ENCODE results near the gene KSR2.
"Not testable (repeated sequence)": the region's sequence is repeated elsewhere in the genome, so short reads cannot be mapped to it uniquely, and the experiment has no call there.

DNA sequence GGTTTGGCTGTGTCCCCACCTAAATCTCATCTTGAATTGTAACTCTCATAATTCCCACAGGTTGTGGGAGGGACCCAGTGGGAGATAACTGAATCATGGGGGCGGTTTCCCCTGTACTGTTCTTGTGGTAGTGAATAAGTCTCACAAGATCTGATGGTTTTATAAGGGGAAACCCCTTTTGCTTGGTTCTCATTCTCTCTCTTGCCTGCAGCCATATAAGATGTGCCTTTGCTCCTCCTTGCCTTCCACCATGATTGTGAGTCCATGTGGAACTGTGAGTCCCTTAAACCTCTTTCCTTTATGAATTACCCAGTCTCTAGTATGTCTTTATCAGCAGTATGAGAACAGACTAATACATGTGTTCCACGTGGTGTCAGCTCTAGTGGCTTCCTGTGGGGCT, 31.0 kb upstream of the KSR2 start:
- TF ChIP-seq, protein P1, sequence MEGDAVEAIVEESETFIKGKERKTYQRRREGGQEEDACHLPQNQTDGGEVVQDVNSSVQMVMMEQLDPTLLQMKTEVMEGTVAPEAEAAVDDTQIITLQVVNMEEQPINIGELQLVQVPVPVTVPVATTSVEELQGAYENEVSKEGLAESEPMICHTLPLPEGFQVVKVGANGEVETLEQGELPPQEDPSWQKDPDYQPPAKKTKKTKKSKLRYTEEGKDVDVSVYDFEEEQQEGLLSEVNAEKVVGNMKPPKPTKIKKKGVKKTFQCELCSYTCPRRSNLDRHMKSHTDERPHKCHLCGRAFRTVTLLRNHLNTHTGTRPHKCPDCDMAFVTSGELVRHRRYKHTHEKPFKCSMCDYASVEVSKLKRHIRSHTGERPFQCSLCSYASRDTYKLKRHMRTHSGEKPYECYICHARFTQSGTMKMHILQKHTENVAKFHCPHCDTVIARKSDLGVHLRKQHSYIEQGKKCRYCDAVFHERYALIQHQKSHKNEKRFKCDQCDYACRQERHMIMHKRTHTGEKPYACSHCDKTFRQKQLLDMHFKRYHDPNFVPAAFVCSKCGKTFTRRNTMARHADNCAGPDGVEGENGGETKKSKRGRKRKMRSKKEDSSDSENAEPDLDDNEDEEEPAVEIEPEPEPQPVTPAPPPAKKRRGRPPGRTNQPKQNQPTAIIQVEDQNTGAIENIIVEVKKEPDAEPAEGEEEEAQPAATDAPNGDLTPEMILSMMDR (conservative IDR thresholded peaks at IDR 0.05), result not testable (repeated sequence)
- TF ChIP-seq EZH2 (IDR thresholded peaks at IDR 0.05; ENCODE audit: low read depth), result not testable (repeated sequence)
